B cell (primary cell): Measurements from ENCODE around the gene TBX1. TPM values are rescaled to one million over a fixed set of nuclear protein-coding genes. Genes with fewer than 3 reads are reported as not detected.
"Not testable (repeated sequence)": the region's sequence is repeated elsewhere in the genome, so short reads cannot be mapped to it uniquely, and the experiment has no call there.

Experiments used
- ATAC-seq: fragments of 200-7000 bp; cut with Tn5 transposase; one replicate; pipeline ENCODE4 v1.10.0; 2021; ENCODE audit warnings: low read depth, mild to moderate bottlenecking, moderate number of reproducible peaks, moderate library complexity
- CTCF ChIA-PET: fragments of 350-600 bp; sonication (Branson Sonifier 250); formaldehyde crosslinking; loops from one replicate; lab custom pipeline; 2021; ENCODE audit warnings: antibody characterized with exemption, inconsistent platforms; lab: Charles Lee
- POLR2A ChIA-PET: fragments of 350-600 bp; sonication (Branson Sonifier 250); formaldehyde crosslinking; loops from one replicate; lab custom pipeline; 2021; ENCODE audit warnings: antibody characterized with exemption; lab: Charles Lee
- DNase-seq: peaks from one replicate; pipeline ENCODE4 v3.0.0; 2013
- H2AFZ ChIP-seq: 2 replicates; pipeline ENCODE4 v1.6.1; 2012; ENCODE audit warnings: mild to moderate bottlenecking, low read depth, low read length; ENCODE audit not compliant: insufficient read depth, poor library complexity, severe bottlenecking
- H3K27ac ChIP-seq, 2 donors: 1 replicate in 1 of 2; 2 replicates in 1 of 2; pipeline ENCODE4 v1.5.1; 2012 to 2013; ENCODE audit warnings: low read length in 2 of 2, mild to moderate bottlenecking in 2 of 2, moderate library complexity in 1 of 2
- H3K27me3 ChIP-seq, 4 experiments: fragments of 200-600 bp in 1 of 4; sonication (generic) in 1 of 4; replicated peaks in 1 of 4; 1 replicate in 2 of 4; 2 replicates in 2 of 4; pipeline versions ENCODE4 v1.6.1 to v1.7.0; 2013 to 2016; ENCODE audit warnings: low read length in 3 of 4, mild to moderate bottlenecking in 2 of 4, mixed read lengths in 1 of 4, moderate library complexity in 1 of 4; ENCODE audit not compliant: insufficient read depth in 4 of 4, control insufficient read depth in 3 of 4; ENCODE audit errors: control extremely low read depth in 1 of 4
- H3K36me3 ChIP-seq, 2 experiments: replicated peaks in 1 of 2; 1 replicate in 1 of 2; 2 replicates in 1 of 2; pipeline versions ENCODE4 v1.6.1 to v1.7.1; 2013; ENCODE audit warnings: low read length in 1 of 2; ENCODE audit not compliant: insufficient read depth in 2 of 2, control insufficient read depth in 1 of 2; ENCODE audit errors: control extremely low read depth in 1 of 2, extremely low read depth in 1 of 2
- H3K4me1 ChIP-seq, 2 donors: fragments of 200-600 bp in 1 of 2; sonication (generic) in 1 of 2; 1 replicate in 1 of 2; 2 replicates in 1 of 2; pipeline versions ENCODE4 v1.5.1 to v1.6.1; 2013 to 2017; ENCODE audit warnings: low read length in 2 of 2; ENCODE audit not compliant: control insufficient read depth in 2 of 2, insufficient read depth in 2 of 2
- H3K4me2 ChIP-seq: replicated peaks from 2 replicates; pipeline ENCODE3; 2012; ENCODE audit warnings: mild to moderate bottlenecking, low read depth, low read length; ENCODE audit not compliant: poor library complexity, severe bottlenecking
- H3K4me3 ChIP-seq, 5 experiments: fragments of 200-600 bp in 1 of 5; sonication (generic) in 1 of 5; 1 replicate in 3 of 5; 2 replicates in 2 of 5; pipeline versions ENCODE4 v1.5.1 to v1.7.0; 2011 to 2016; ENCODE audit warnings: low read length in 4 of 5, mild to moderate bottlenecking in 4 of 5, low read depth in 2 of 5, control low read depth in 1 of 5, moderate library complexity in 1 of 5; ENCODE audit not compliant: insufficient read depth in 1 of 5; ENCODE audit errors: control extremely low read depth in 1 of 5, extremely low read depth in 1 of 5
- H3K79me2 ChIP-seq: fragments of 200-600 bp; sonication (generic); one replicate; pipeline ENCODE4 v1.6.0; 2016; ENCODE audit warnings: low read length; ENCODE audit not compliant: control insufficient read depth, insufficient read depth
- H3K9ac ChIP-seq: fragments of 200-600 bp; sonication (generic); 2 replicates; pipeline ENCODE4 v1.6.1; 2017; ENCODE audit warnings: mild to moderate bottlenecking, low read length, moderate library complexity
- H3K9me3 ChIP-seq, 3 donors: one replicate each; pipeline versions ENCODE4 v1.6.1 to v1.7.1; 2013; ENCODE audit warnings: low read length in 2 of 3; ENCODE audit not compliant: control insufficient read depth in 2 of 3, insufficient read depth in 1 of 3; ENCODE audit errors: control extremely low read depth in 1 of 3
- H4K20me1 ChIP-seq: 2 replicates; pipeline ENCODE4 v1.6.0; 2012; ENCODE audit warnings: mild to moderate bottlenecking, low read length; ENCODE audit not compliant: insufficient read depth, control insufficient read depth, poor library complexity, severe bottlenecking
- H3K27ac Mint-ChIP-seq: one replicate; pipeline ENCODE4 v1.8.0; 2021; ENCODE audit warnings: mixed read lengths
- H3K27me3 Mint-ChIP-seq: one replicate; pipeline ENCODE4 v1.8.0; 2021; ENCODE audit warnings: mixed read lengths
- H3K4me1 Mint-ChIP-seq: one replicate; pipeline ENCODE4 v1.8.0; 2021; ENCODE audit warnings: mixed read lengths
- H3K4me3 Mint-ChIP-seq: one replicate; pipeline ENCODE4 v1.8.0; 2021; ENCODE audit warnings: mixed read lengths
- H3K9me3 Mint-ChIP-seq: one replicate; pipeline ENCODE4 v1.8.0; 2022; ENCODE audit warnings: mixed read lengths; ENCODE audit not compliant: insufficient read depth
- CTCF ChIP-seq: fragments of 200-600 bp; IDR thresholded peaks from one replicate; pipeline ENCODE4 v1.8.0; 2022; ENCODE audit warnings: antibody characterized with exemption, mild to moderate bottlenecking
- EZH2 ChIP-seq: IDR thresholded peaks from 2 replicates; pipeline ENCODE4 v1.6.1; 2012; ENCODE audit warnings: borderline replicate concordance, low read depth, mild to moderate bottlenecking, moderate library complexity, low read length; ENCODE audit not compliant: insufficient read depth, poor library complexity, severe bottlenecking
- WGBS: methylation state at CpG from one replicate; pipeline ENCODE4 v1.1.5; 2013; ENCODE audit warnings: missing lambda C conversion rate; ENCODE audit not compliant: insufficient coverage; 5-methylcytosine and 5-hydroxymethylcytosine counted together
- intact Hi-C: fragments of 100-400 bp; cut with micrococcal nuclease; formaldehyde crosslinking; loops from one replicate; pipeline ENCODE4 v1.10.0; 2022
- polyA plus RNA-seq: library from polyadenylated mRNA; depleted of rRNA; stranded (reverse); fragments of >200 nt; gene quantifications from 2 replicates; pipeline ENCODE4 v1.2.3, GENCODE V29; 2012
- total RNA-seq, 2 donors: library from RNA; stranded (reverse); fragments of 120-200 nt in 1 of 2; gene quantifications; 1 replicate in 1 of 2; 2 replicates in 1 of 2; pipeline versions ENCODE4 v1.2.3 to v1.2.4, GENCODE V29; 2013 to 2022

The TBX1 gene
- total and polyA plus RNA-seq, 2 donors (not counting 1 experiment from before 2014, with no cell fraction given), result not detected

- H3K4me3 Mint-ChIP-seq, H3K36me3 ChIP-seq, H3K27ac ChIP-seq, POLR2A ChIA-PET, H3K4me3 ChIP-seq, H3K79me2 ChIP-seq, DNase-seq, H3K9me3 Mint-ChIP-seq, CTCF ChIA-PET, intact Hi-C loops, H3K4me2 ChIP-seq, H3K27ac Mint-ChIP-seq, ATAC-seq, H3K9ac ChIP-seq, H4K20me1 ChIP-seq, H2AFZ ChIP-seq: not testable (repeated sequence)
- Histone ChIP-seq H3K4me1 (peaks cover 31 to 35% of the 10 kb centered on the region in 2 donors), H3K27me3 (peaks cover 0 to 62% (median 34%) of the 10 kb centered on the region in 4 experiments), H3K9me3 (peaks cover 0 to 31% (median 0%) of the 10 kb centered on the region in 3 donors)
- no CpG with 5 or more reads among the region's 6 CpGs for WGBS
- H3K4me1 Mint-ChIP-seq, result peaks cover 37% of the 10 kb centered on the region
- peaks cover 58% of the 10 kb centered on the region for H3K27me3 Mint-ChIP-seq
These were observed 16.6 kb downstream of the TBX1 start for GRCh38 chr22:19777192-19777591.

- TF ChIP-seq EZH2 (no peak), CTCF (no peak)
- no peaks in the 10 kb centered on the region for H3K9me3 Mint-ChIP-seq
- H2AFZ ChIP-seq, result no peak overlapping the region
- no peaks in the 10 kb centered on the region for H3K79me2 ChIP-seq
- H3K4me2 ChIP-seq, result no peak overlapping the region
- no peak overlapping the region for H3K27ac Mint-ChIP-seq
- H3K4me3 Mint-ChIP-seq, result no peak overlapping the region
- H3K4me3 ChIP-seq, result no peak overlapping the region
- H3K4me1 Mint-ChIP-seq, result peaks cover 21% of the 10 kb centered on the region
- intact Hi-C loops, result no loop called here
- peaks cover 0 to 54% (median 26%) of the 10 kb centered on the region in 4 experiments for H3K27me3 ChIP-seq
- WGBS, result 88% methylated on average over 6 of the region's 10 CpGs
- no peaks in the 10 kb centered on the region for H3K36me3 ChIP-seq
- peaks cover 14 to 19% of the 10 kb centered on the region in 2 donors for H3K4me1 ChIP-seq
- no peaks in the 10 kb centered on the region for H4K20me1 ChIP-seq
- CTCF ChIA-PET, result interaction anchor here (1.1 kb wide), 2 partner anchors 23 to 49 kb away, joined by 3 to 4 read pairs; no protein-coding TSS in a partner anchor
- POLR2A ChIA-PET, result no interaction called here
- peaks cover 0 to 17% (median 0%) of the 10 kb centered on the region in 3 donors for H3K9me3 ChIP-seq
- H3K27ac ChIP-seq, result no peak overlapping the region
- DNase-seq, result no peak
- H3K9ac ChIP-seq, result no peak overlapping the region
- no peak for ATAC-seq
- peaks cover 44% of the 10 kb centered on the region for H3K27me3 Mint-ChIP-seq
These were observed 18.4 kb downstream of the TBX1 start for GRCh38 chr22:19779011-19779421.
